NCI-H2196 (cell line): ENCODE data around the gene KCNK17.

Source experiments
- DNase-seq: peaks from one replicate; lab custom pipeline; 2025; ENCODE audit not compliant: unreplicated experiment; lab: John Stamatoyannopoulos, UW

Gene KCNK17

GRCh38 chr6:39314273-39314795 is at the start of gene KCNK17:
TSS of gene KCNK17 (minus strand) at chr6:39314419. CDS start at chr6:39314320, 99 bp downstream.
- DNase-seq: no peak

- no peak for DNase-seq
Measured at GRCh38 chr6:39363280-39363679, 49.1 kb upstream of the KCNK17 start.

- peak; percentile 33 for DNase-seq
Measured at GRCh38 chr6:39362487-39362865, 48.3 kb upstream of the KCNK17 start.

- DNase-seq: peak; percentile 82
Measured at GRCh38 chr6:39361657-39362486, 47.7 kb upstream of the KCNK17 start.

GRCh38 chr6:39360378-39360777 is 46.2 kb upstream of the KCNK17 start:
- DNase-seq: no peak

GRCh38 chr6:39357998-39358686 is 43.9 kb upstream of the KCNK17 start:
- peak; percentile 78 for DNase-seq

GRCh38 chr6:39353698-39354315 is 39.6 kb upstream of the KCNK17 start:
- DNase-seq: no peak

GRCh38 chr6:39350723-39351505 is 36.7 kb upstream of the KCNK17 start:
- DNase-seq: no peak

- no peak for DNase-seq
Measured at GRCh38 chr6:39348740-39349139, 34.5 kb upstream of the KCNK17 start.

GRCh38 chr6:39347906-39348585 is 33.8 kb upstream of the KCNK17 start:
- peak; percentile 75 for DNase-seq

GRCh38 chr6:39347206-39347605 is 33.0 kb upstream of the KCNK17 start:
- DNase-seq: peak; percentile 40

GRCh38 chr6:39344821-39345280 is 30.6 kb upstream of the KCNK17 start:
- no peak for DNase-seq

- no peak for DNase-seq
Measured at GRCh38 chr6:39343396-39343870, 29.2 kb upstream of the KCNK17 start.

- no peak for DNase-seq
Measured at GRCh38 chr6:39342692-39343395, 28.6 kb upstream of the KCNK17 start.

- no peak for DNase-seq
Measured at GRCh38 chr6:39341937-39342336, 27.7 kb upstream of the KCNK17 start.

- no peak for DNase-seq
Measured at GRCh38 chr6:39341352-39341751, 27.1 kb upstream of the KCNK17 start.

- DNase-seq: no peak
Measured at GRCh38 chr6:39339868-39340550, 25.8 kb upstream of the KCNK17 start.

GRCh38 chr6:39339096-39339867 is 25.1 kb upstream of the KCNK17 start:
- DNase-seq: no peak
